RWPE1 (cell line): ENCODE results near the gene PLEKHG4B.

Experiments
- CTCF ChIA-PET: fragments of 350-600 bp; sonication (Branson Sonifier 250); formaldehyde crosslinking; extraction: SDS; loops from one replicate; lab custom pipeline; 2021; lab: Yijun Ruan, JAX
- POLR2A ChIA-PET: fragments of 400-600 bp; formaldehyde crosslinking; extraction: SDS; loops from one replicate; lab custom pipeline; 2020; ENCODE audit warnings: antibody characterized with exemption; ENCODE audit not compliant: low non-redundant PET; lab: Yijun Ruan, JAX
- DNase-seq: peaks from one replicate; pipeline ENCODE4 v3.0.0; 2012; ENCODE audit warnings: low spot score
- H3K27ac ChIP-seq: fragments of 450-650 bp; 2 replicates; pipeline ENCODE4 v1.5.1; 2017
- CTCF ChIP-seq: fragments of 450-650 bp; conservative IDR thresholded peaks from 2 replicates; pipeline ENCODE4 v1.5.1; 2017; ENCODE audit warnings: low read depth, mild to moderate bottlenecking

PLEKHG4B gene

DNA sequence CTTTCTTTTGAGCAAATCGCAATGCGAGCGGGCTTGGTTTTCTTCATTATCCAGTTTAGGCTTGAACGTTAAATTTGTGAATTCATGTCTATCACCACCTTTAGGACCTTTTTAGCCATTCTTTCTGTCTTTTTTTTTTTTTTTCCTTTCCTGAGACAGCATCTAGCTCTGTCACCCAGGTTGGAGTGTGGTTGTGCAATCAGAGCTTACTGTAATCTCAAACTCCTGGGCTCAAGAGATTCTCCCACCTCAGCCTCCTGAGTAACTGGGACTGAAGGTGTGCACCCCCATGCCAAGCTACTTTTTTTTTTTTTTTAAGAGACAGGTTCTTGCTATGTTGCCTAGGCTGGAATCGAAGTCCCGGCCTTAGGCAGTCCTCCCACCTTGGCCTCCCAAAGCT lies 60.1 kb downstream of the PLEKHG4B start:
- TF ChIP-seq CTCF: no peak
- POLR2A ChIA-PET: no interaction called here
- no peak for DNase-seq

DNA sequence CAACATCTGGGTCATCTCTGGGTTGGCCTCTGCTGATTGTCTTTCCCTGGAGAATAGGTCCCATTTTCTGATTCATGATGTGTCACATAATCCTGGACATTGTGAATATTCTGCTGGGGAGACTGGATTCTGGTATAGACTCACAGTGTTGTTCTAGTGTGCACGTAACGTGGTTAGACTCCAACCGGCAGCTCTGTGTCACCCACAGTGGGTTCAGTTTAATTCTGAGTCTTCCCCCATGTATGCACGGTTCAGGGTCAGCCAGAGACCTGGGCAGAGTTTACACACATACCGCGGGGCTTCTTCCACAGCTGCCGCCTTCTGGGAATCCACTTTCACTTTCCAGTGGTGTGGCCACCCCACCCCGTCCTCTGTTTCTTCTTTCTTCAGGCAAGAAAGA lies 61.3 kb downstream of the PLEKHG4B start:
- DNase-seq: no peak
- POLR2A ChIA-PET: no interaction called here
- no peak overlapping the region for H3K27ac ChIP-seq
- no peak for TF ChIP-seq CTCF
- CTCF ChIA-PET: no interaction called here

More for the DNA sequence above, 60.1 kb downstream of the PLEKHG4B start:
- CTCF ChIA-PET: interaction anchor here (0.6 kb wide), 1 partner anchor 1765 kb away, joined by 4 read pairs; no protein-coding TSS in a partner anchor
- H3K27ac ChIP-seq: no peak overlapping the region

DNA sequence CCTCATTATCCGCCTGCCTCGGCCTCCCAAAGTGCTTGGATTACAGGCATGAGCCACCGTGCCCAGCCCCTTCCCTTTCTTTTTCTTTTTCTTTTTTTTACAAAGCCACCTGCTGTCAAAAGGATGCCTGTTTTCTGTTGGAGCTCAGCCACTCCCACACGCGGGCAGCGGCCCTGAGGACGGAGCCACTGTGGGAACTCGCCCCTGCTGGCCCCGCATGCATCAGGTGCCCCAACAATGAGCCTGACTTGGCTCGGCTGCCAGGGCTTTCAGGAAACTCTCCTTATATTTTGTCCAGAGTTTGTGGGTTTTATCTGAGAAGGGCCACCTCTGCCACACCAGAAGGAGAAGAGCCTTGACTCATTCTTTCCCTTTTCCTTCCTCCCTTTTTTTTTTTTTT lies 62.3 kb downstream of the PLEKHG4B start:
- ChIA-PET CTCF (no interaction called here), POLR2A (no interaction called here)
- no peak overlapping the region for H3K27ac ChIP-seq
- no peak for DNase-seq
- TF ChIP-seq CTCF: no peak

GRCh38 chr5:154826-155225 lies 62.9 kb downstream of the PLEKHG4B start:
- no peak for TF ChIP-seq CTCF
- ChIA-PET CTCF (no interaction called here), POLR2A (no interaction called here)
- no peak overlapping the region for H3K27ac ChIP-seq
- no peak for DNase-seq

DNA sequence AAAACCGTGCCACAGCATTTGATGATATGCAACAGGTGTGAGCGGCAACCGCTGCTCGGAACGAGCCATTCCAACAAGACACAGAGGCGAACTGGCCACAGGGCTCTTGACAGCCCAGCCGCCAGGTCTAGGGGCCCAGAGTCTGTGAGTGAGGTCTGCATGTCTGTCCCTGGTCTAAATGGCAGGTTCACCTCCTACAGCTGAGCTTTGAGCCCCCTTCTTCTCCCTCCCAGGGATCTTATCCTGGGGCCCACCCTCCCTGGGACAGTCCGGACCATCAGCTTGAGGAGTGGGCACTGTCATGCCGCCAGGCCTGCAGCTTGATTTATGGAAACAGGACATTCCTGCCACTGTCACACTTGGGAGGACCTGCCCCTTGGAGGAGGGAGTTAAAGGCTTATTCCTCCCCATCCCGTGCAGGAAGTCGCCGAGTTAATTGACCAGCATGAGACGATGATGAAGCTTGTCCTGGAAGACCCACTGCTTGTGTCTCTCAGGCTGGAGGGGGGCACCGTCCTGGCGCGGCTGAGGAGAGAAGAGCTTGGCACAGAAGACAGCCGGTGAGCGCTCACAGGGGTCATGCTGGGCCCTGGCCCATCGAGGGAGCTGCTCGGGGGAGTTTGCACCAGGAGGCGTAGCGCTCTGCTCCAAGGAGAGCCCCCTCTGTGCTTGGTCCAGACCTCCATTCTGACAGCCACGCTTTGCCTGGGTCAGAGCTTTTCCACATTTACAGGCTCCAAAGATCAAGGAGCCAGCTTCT lies 63.9 kb downstream of the PLEKHG4B start:
- TF ChIP-seq CTCF: no peak
- no peak for DNase-seq
- H3K27ac ChIP-seq: no peak overlapping the region
- CTCF ChIA-PET: interaction anchor here (0.6 kb wide), 1 partner anchor 36 kb away, joined by 3 read pairs; no protein-coding TSS in a partner anchor
- POLR2A ChIA-PET: no interaction called here

- ChIA-PET POLR2A (no interaction called here), CTCF (interaction anchor here (0.6 kb wide), 1 partner anchor 37 kb away, joined by 3 read pairs; no protein-coding TSS in a partner anchor)
Observed at GRCh38 chr5:156411-157072, 64.6 kb downstream of the PLEKHG4B start.

More at GRCh38 chr5:156411-157072, 64.6 kb downstream of the PLEKHG4B start:
- no peak overlapping the region for H3K27ac ChIP-seq
- no peak for TF ChIP-seq CTCF
- DNase-seq: no peak
